GM19467 (cell line): ENCODE data around the gene ISCU.
"Not testable (repeated sequence)": the region's sequence is repeated elsewhere in the genome, so short reads cannot be mapped to it uniquely, and the experiment has no call there.

ENCODE experiments used
- ATAC-seq: cut with Tn5 transposase; IDR thresholded peaks from one replicate; pipeline ENCODE4 v1.9.1; 2021; ENCODE audit warnings: mild to moderate bottlenecking, moderate library complexity; ENCODE audit not compliant: unreplicated experiment

The ISCU gene

DNA sequence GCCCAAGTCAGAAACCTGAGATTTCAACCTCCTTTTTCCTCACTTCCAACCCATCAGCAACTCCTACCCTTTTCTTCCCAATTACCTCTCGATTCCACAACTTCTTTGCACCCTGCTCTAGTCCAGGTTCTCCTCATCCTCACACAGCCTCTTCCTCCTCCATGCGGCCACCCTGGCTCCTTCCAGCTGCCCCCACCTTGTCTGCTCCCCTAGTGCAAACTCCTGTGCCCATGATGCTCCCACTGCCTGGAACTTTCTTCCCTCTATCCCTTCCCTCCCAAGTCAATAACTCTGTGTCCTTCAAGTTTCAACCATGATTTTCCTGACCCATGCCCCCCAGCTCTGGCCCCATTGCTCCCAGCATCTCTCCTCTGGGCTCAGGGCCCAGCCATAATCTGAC lies 54.0 kb downstream of the ISCU start:
- no peak for ATAC-seq

DNA sequence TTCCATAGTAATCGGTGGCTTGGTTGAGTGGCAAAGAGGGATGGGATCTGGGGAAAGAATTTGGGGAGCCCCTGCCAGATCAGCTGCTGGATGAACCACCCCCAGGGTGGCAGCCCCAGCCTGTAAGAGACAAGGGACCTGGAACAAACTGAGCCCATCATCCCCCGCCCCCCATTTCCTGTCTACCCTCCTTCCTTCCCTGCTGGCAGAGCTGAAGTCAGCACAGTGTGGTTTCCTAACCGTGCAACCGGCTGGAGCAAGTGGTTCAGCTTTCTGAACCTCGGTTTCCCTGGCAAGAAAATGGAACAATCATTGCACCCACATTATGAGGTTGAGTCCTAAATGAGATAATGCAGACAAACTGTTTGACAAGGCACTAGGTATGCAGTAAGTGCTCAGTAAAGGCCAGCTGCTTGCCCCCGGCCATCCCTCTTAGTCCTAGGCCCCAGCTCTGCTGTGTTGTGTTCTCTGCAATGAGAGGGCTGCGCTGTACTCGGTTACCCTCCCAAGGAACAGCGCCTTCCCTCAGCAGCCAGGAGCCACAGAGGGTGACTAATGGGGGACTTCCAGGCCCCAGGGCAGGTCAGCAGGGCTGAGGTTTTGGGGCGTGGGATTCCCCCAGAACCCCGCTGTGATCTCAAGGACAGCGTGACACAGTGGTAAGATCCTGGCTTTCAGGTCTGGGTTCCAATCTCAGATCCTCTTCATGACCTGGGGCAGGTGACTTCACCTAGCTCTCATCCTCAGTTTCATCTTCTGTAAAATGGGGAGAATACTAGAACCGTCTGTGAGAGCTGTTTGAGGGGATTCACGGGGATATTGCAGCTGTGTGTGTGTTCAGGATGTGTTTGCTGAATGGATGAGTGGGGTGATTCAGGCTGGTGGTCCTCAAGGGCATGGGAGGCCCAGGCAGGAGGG lies 54.8 kb downstream of the ISCU start:
- peak; percentile 60 for ATAC-seq

DNA sequence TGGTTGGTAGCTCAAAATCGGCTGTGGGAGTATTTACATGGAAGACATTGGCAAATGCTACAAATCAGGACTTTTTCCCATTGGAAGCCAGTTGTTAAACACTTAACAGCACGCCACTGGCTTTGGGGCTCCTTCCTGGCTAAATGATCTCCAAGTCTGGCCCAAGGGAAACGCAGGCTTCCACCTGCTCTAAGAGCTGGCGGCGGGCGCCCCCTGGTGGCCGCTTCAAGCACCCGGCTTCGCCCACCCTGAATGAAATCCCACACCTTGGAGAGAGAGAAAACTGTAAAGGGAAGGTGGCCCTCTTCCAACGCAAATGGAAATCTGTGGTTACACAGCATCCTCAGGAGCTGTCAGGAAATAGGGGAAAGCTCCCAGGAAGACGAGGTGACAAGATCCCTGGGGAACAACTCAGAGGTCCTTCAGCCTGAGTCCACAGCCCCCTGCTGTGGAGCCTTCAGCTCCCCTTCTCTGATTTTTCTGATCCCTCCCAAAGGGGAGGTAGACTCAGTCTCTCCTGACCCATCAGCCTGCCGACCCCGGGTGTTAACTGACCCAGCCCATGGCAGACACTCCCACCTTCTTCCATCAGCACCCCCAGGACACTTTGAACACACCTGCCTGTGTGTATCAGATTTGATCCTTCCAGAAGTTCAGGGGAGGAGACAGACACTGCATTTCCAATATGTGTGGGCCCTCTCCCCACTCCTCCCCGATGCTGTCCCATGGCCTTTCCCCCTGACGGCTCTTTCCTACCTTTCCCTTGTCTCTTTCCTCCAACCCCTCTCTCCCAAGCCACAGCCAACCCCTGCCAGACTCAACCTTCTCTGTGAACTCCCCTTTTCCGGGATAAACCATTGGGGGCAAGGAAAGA lies 55.9 kb downstream of the ISCU start:
- ATAC-seq: peak; percentile 43

DNA sequence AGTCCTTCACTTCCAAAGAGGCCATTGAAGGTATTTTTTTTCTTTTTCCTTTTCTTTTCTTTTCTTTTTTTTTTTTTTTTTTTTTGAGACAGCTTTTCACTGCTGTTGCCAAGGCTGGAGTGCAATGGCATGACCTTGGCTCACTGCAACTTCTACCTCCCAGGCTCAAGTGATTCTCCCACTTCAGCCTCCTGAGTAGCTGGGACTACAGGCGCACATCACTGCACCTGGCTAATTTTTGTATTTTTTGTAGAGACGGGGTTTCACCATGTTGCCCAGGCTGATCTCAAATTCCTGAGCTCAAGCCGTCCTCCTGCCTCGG lies 56.5 kb downstream of the ISCU start:
- ATAC-seq: not testable (repeated sequence)
